K562 (cell line): ENCODE results near the gene CCR2. TPM values are rescaled to one million over a fixed set of nuclear protein-coding genes. Genes with fewer than 3 reads are reported as not detected.

ENCODE experiments used
- BCL6 ChIP-seq: fragments of 250-450 bp; sonication (Bioruptor Pico); IDR thresholded peaks from 2 replicates; pipeline ENCODE4 v1.4.0; 2020
- FOXJ3 ChIP-seq: sonication (generic); formaldehyde crosslinking; IDR thresholded peaks from 2 replicates; pipeline ENCODE4 v1.4.0; 2020; ENCODE audit warnings: mild to moderate bottlenecking, missing genetic modification reagents
- FUS ChIP-seq: fragments of 200-400 bp; formaldehyde crosslinking; optimal IDR thresholded peaks from 2 replicates; pipeline ENCODE3; 2017; ENCODE audit warnings: low read depth, low read length
- HDGF ChIP-seq: fragments of 450-650 bp; IDR thresholded peaks from 2 replicates; pipeline ENCODE4 v1.6.1; 2016
- KHSRP ChIP-seq: fragments of 450-650 bp; IDR thresholded peaks from 2 replicates; pipeline ENCODE4 v1.6.1; 2017
- KLF16 ChIP-seq: IDR thresholded peaks from 2 replicates; pipeline ENCODE4 v1.6.1; 2016; ENCODE audit warnings: antibody characterized with exemption
- MAZ ChIP-seq, 2 experiments: fragments of 450-650 bp in 1 of 2; sonication (generic) in 1 of 2; formaldehyde crosslinking; IDR thresholded peaks in 1 of 2; conservative IDR thresholded peaks in 1 of 2; 2 replicates each; pipeline versions ENCODE4 v1.4.0 to v1.5.0; 2020; ENCODE audit warnings: mild to moderate bottlenecking in 1 of 2, missing genetic modification reagents in 1 of 2
- NFRKB ChIP-seq: fragments of 450-650 bp; IDR thresholded peaks from 2 replicates; pipeline ENCODE4 v1.6.1; 2016; ENCODE audit warnings: low read depth
- RAD51 ChIP-seq: fragments of 450-650 bp; IDR thresholded peaks from 2 replicates; pipeline ENCODE4 v1.7.1; 2016; ENCODE audit warnings: low read depth, mild to moderate bottlenecking, borderline replicate concordance
- RB1 ChIP-seq: fragments of 450-650 bp; IDR thresholded peaks from 2 replicates; pipeline ENCODE4 v1.6.1; 2017; ENCODE audit warnings: low read depth, mild to moderate bottlenecking
- RBFOX2 ChIP-seq: fragments of 200-400 bp; formaldehyde crosslinking; IDR thresholded peaks from 2 replicates; pipeline ENCODE4 v1.6.1; 2017; ENCODE audit warnings: low read depth, mild to moderate bottlenecking, low read length, moderate library complexity
- RBM22 ChIP-seq: fragments of 200-400 bp; formaldehyde crosslinking; IDR thresholded peaks from 2 replicates; pipeline ENCODE4 v1.6.1; 2018; ENCODE audit warnings: low read length, low read depth; ENCODE audit not compliant: poor library complexity, severe bottlenecking
- SMAD3 ChIP-seq: fragments of 450-650 bp; formaldehyde crosslinking; conservative IDR thresholded peaks from 2 replicates; pipeline ENCODE4 v1.4.0; 2020; ENCODE audit warnings: mild to moderate bottlenecking
- SMARCA4 ChIP-seq: fragments of 450-650 bp; IDR thresholded peaks from 2 replicates; pipeline ENCODE4 v1.6.1; 2016
- SPI1 ChIP-seq: IDR thresholded peaks from 2 replicates; pipeline ENCODE4 v1.6.1; 2011; ENCODE audit warnings: low read depth, low read length, control low read depth, borderline replicate concordance
- TEAD2 ChIP-seq: fragments of 450-650 bp; IDR thresholded peaks from 2 replicates; pipeline ENCODE4 v1.6.1; 2016; ENCODE audit warnings: missing genetic modification characterization, control low read depth, missing compliant biosample characterization
- ZKSCAN1 ChIP-seq: fragments of 150-350 bp; IDR thresholded peaks from 2 replicates; pipeline ENCODE4 v1.6.1; 2016; ENCODE audit warnings: low read depth, low read length
- ZNF263 ChIP-seq: sonication (generic); formaldehyde crosslinking; IDR thresholded peaks from 2 replicates; pipeline ENCODE4 v1.8.0; 2022; ENCODE audit warnings: mild to moderate bottlenecking, missing genetic modification reagents, borderline replicate concordance
- polyA plus RNA-seq, 8 experiments: library from polyadenylated mRNA; depleted of rRNA in 4 of 8; stranded (reverse) in 5 of 8; unstranded in 3 of 8; fragments of >200 nt; fragmentation: Nextera tagmentation in 2 of 8; fragmentation: Illumina TruSeq in 1 of 8; extraction: Ambion mirVana in 2 of 8; extraction: Trizol in 1 of 8; gene quantifications; 2 replicates each; pipeline versions ENCODE4 v1.2.1 to v1.2.3, GENCODE V29; 2011 to 2014; ENCODE audit warnings: inconsistent platforms in 1 of 8, missing spikeins in 1 of 8
- total RNA-seq, 7 experiments: library from RNA; depleted of rRNA in 6 of 7; stranded (reverse); fragments of >200 nt in 6 of 7; fragmentation: Illumina TruSeq in 2 of 7; extraction: Trizol in 2 of 7; gene quantifications; 2 replicates each; pipeline versions ENCODE4 v1.2.1 to v1.2.3, GENCODE V29; 2011 to 2021; ENCODE audit warnings: low replicate concordance in 1 of 7
- TF ChIP-seq, protein P1 (sequence below): sonication (generic); formaldehyde crosslinking; IDR thresholded peaks from 2 replicates; pipeline ENCODE4 v1.8.1; 2022; ENCODE audit warnings: missing genetic modification reagents
- TF ChIP-seq, protein P2 (sequence below): fragments of 250-450 bp; sonication (Bioruptor Pico); IDR thresholded peaks from 2 replicates; pipeline ENCODE4 v1.5.0; 2021; ENCODE audit warnings: mild to moderate bottlenecking, moderate library complexity
- TF ChIP-seq, protein P3 (sequence below): fragments of 450-650 bp; IDR thresholded peaks from one replicate; pipeline ENCODE4 v1.6.1; 2018; ENCODE audit warnings: mild to moderate bottlenecking, moderate library complexity; ENCODE audit not compliant: partially characterized antibody
- TF ChIP-seq, protein P4 (sequence below): fragments of 450-650 bp; conservative IDR thresholded peaks from 2 replicates; pipeline ENCODE4 v1.6.1; 2016; ENCODE audit warnings: missing genetic modification characterization, low read depth, mild to moderate bottlenecking, control low read depth, missing compliant biosample characterization

Gene CCR2
- total and polyA plus RNA-seq, 9 of the 15 experiments (the other 6 are each of a cell fraction or from before 2014, with no cell fraction given) = not detected

DNA sequence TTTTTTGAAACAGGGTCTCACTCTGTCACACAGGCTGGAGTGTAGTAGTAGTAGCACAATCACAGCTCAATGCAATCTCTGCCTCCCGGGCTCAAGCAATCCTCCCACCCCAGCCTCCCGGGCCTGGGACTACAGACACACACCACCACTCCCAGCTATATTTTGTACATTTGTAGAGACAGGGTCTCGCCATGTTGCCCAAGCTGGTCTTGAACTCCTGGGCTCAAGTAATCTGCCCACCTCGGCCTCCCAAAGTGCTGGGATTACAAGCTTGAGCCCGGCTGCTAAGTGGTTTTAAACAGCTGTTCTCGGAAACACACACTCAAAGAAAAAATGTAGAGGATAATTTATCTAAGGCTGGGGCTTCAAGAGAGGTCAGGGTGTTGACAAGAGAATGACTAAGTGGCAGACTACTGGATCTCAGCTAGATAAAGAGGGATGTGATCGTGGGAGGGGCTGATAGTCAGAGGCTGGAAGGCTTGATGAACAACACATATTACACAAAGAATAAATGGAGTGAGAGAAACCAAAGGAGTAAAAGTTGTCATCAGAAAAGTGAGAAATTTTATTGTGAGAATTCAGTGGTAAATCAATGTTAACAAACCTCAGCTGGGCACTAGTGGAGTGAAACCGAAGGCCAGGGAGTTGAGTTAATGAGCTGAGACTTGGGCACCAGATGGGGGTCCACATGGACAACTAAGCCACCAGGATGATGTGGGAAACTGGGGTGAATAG lies 46.3 kb downstream of the CCR2 start (continued):
- TF ChIP-seq SMARCA4 (peak; percentile 96), SPI1 (no peak), RB1 (no peak; the same call in 1 of the 2 replicates), FUS (no peak), ZNF263 (CRISPR knock-in tag) (no peak), RBM22 (no peak), FOXJ3 (CRISPR knock-in tag) (no peak), ZKSCAN1 (no peak), BCL6 (CRISPR knock-in tag) (no peak), MAZ (CRISPR knock-in tag; conservative IDR thresholded peaks at IDR 0.05 in 1 of 2, IDR thresholded peaks at IDR 0.05 in 1 of 2) (peak; percentile 26 to 75; a peak in 3 of 4 replicates), RAD51 (no peak), KLF16 (peak; percentile 80), SMAD3 (CRISPR knock-in tag) (no peak), NFRKB (no peak), KHSRP (0 out of 2 replicates have a peak, but pooled peaks have one; percentile 38), TEAD2 (tag) (no peak), HDGF (no peak), RBFOX2 (no peak)
- TF ChIP-seq, protein P1, sequence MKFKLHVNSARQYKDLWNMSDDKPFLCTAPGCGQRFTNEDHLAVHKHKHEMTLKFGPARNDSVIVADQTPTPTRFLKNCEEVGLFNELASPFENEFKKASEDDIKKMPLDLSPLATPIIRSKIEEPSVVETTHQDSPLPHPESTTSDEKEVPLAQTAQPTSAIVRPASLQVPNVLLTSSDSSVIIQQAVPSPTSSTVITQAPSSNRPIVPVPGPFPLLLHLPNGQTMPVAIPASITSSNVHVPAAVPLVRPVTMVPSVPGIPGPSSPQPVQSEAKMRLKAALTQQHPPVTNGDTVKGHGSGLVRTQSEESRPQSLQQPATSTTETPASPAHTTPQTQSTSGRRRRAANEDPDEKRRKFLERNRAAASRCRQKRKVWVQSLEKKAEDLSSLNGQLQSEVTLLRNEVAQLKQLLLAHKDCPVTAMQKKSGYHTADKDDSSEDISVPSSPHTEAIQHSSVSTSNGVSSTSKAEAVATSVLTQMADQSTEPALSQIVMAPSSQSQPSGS (CRISPR knock-in tag) = no peak
- TF ChIP-seq, protein P2, sequence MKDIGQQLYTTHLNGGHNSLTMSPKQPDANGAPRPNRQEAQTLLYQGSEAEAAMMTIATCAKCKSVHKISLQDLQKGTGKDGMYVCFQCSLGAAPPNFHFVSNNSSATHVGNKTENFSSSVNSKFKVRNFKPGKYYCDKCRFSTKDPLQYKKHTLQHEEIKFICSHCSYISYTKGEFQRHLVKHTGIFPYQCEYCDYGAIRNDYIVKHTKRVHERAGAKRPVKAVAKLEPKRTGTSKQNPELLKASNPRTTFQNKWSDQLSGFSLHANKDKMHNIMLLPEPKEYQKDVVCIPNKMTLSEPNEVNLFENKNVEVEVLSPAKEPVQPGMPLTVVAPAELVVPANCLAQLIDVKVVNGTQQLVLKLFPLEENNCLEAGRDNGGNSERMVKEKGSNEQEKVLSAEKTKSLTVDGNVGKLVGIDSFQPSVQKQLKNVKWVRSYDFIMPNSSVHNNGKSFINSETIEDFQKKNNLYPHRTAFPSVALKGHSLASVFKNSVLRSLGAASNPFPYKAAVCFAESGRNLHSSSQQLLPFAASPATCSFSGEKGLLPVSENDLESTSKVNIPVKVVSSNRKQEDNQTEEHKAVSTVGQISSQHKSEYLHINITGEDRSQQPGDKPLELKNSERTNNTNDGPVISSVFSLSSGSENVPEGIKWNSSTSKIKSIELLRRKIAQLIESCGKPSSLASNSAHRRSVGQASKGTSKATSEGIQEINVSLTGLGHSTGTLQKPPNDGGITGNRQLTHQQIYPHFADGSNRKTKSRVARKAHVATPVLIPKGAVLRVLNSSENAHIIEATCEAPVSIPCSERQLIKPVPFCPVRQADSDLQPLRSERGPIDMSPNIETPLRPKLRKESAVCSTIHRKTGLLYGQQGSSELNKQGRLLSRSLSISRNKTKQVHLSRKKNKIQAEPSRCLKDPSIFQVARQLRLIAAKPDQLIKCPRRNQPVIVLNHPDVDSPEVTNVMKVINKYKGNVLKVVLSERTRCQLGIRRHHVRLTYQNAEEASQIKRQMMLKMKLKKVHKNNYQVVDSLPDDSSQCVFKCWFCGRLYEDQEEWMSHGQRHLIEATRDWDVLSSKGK = no peak
- TF ChIP-seq, protein P3, sequence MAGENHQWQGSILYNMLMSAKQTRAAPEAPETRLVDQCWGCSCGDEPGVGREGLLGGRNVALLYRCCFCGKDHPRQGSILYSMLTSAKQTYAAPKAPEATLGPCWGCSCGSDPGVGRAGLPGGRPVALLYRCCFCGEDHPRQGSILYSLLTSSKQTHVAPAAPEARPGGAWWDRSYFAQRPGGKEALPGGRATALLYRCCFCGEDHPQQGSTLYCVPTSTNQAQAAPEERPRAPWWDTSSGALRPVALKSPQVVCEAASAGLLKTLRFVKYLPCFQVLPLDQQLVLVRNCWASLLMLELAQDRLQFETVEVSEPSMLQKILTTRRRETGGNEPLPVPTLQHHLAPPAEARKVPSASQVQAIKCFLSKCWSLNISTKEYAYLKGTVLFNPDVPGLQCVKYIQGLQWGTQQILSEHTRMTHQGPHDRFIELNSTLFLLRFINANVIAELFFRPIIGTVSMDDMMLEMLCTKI = no peak
- TF ChIP-seq, protein P4, sequence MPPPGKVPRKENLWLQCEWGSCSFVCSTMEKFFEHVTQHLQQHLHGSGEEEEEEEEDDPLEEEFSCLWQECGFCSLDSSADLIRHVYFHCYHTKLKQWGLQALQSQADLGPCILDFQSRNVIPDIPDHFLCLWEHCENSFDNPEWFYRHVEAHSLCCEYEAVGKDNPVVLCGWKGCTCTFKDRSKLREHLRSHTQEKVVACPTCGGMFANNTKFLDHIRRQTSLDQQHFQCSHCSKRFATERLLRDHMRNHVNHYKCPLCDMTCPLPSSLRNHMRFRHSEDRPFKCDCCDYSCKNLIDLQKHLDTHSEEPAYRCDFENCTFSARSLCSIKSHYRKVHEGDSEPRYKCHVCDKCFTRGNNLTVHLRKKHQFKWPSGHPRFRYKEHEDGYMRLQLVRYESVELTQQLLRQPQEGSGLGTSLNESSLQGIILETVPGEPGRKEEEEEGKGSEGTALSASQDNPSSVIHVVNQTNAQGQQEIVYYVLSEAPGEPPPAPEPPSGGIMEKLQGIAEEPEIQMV (tag) = no peak
